Suprapubic skin (tissue), 4 donors: ENCODE results near the gene EIF2S1. TPM values are rescaled to one million over a fixed set of nuclear protein-coding genes. Genes with fewer than 3 reads are reported as not detected.

Experiments
- DNase-seq, 2 donors: peaks; one replicate each; pipeline ENCODE4 v3.0.0-alpha.2; 2019; ENCODE audit warnings: low spot score in 2 of 2
- H3K27ac ChIP-seq: fragments of 200-600 bp; sonication (generic); one replicate; pipeline ENCODE4 v1.5.1; 2019
- H3K27me3 ChIP-seq: fragments of 200-600 bp; sonication (generic); one replicate; pipeline ENCODE4 v1.5.1; 2019
- H3K36me3 ChIP-seq: fragments of 200-600 bp; sonication (generic); one replicate; pipeline ENCODE4 v1.5.1; 2019
- H3K4me1 ChIP-seq: fragments of 200-600 bp; sonication (generic); one replicate; pipeline ENCODE4 v1.5.1; 2019
- H3K4me3 ChIP-seq: fragments of 200-600 bp; sonication (generic); one replicate; pipeline ENCODE4 v1.5.1; 2019; ENCODE audit warnings: mild to moderate bottlenecking
- H3K9me3 ChIP-seq: fragments of 200-600 bp; sonication (generic); one replicate; pipeline ENCODE4 v1.5.1; 2019
- CTCF ChIP-seq, 2 donors: fragments of 200-600 bp in 1 of 2; fragments of 450-650 bp in 1 of 2; sonication (generic) in 1 of 2; IDR thresholded peaks; one replicate each; pipeline ENCODE4 v1.5.1; 2016 to 2019; ENCODE audit warnings: antibody characterized with exemption in 2 of 2, mild to moderate bottlenecking in 1 of 2, moderate library complexity in 1 of 2
- EP300 ChIP-seq: sonication (generic); formaldehyde crosslinking; IDR thresholded peaks from one replicate; pipeline ENCODE4 v1.6.1; 2017; ENCODE audit warnings: antibody characterized with exemption
- POLR2A ChIP-seq, 2 donors: fragments of 450-650 bp; IDR thresholded peaks; one replicate each; pipeline ENCODE4 v1.6.1; 2017; ENCODE audit warnings: antibody characterized with exemption in 2 of 2, mild to moderate bottlenecking in 2 of 2, moderate library complexity in 2 of 2
- POLR2AphosphoS5 ChIP-seq, 3 donors: sonication (generic); formaldehyde crosslinking; IDR thresholded peaks; one replicate each; pipeline ENCODE4 v1.6.1; 2017; ENCODE audit warnings: antibody characterized with exemption in 3 of 3
- WGBS: methylation state at CpG from one replicate; pipeline ENCODE4 v1.1.5; 2018; 5-methylcytosine and 5-hydroxymethylcytosine counted together
- total RNA-seq, 4 donors: library from RNA; depleted of rRNA; stranded (reverse); fragments of >200 nt; gene quantifications; one replicate each; pipeline ENCODE4 v1.1.0, GENCODE V29; 2016

Gene EIF2S1
- total RNA-seq, 4 donors from 2014 or later: 54.1 to 89.9 (median 60.1) TPM

GRCh38 chr14:67428501-67429031, 68.4 kb downstream of the EIF2S1 start:
- Histone ChIP-seq H3K9me3 (no peaks in the 10 kb centered on the region), H3K27me3 (peaks cover 6% of the 10 kb centered on the region), H3K27ac (no peak overlapping the region), H3K36me3 (no peaks in the 10 kb centered on the region), H3K4me3 (no peak overlapping the region), H3K4me1 (peaks cover 12% of the 10 kb centered on the region)
- DNase-seq: no peak
- WGBS: 82% methylated on average over 7 of the region's 7 CpGs
- no peak for TF ChIP-seq CTCF (IDR thresholded peaks at IDR 0.05)
- no peak for TF ChIP-seq POLR2AphosphoS5 (IDR thresholded peaks at IDR 0.05)
- no peak for TF ChIP-seq POLR2A (IDR thresholded peaks at IDR 0.05)
- TF ChIP-seq EP300: no peak

- H3K36me3 ChIP-seq: no peaks in the 10 kb centered on the region
- peaks cover 6% of the 10 kb centered on the region for H3K27me3 ChIP-seq
- no peaks in the 10 kb centered on the region for H3K9me3 ChIP-seq
- peaks cover 12% of the 10 kb centered on the region for H3K4me1 ChIP-seq
- DNase-seq: no peak
- H3K4me3 ChIP-seq: no peak overlapping the region
- TF ChIP-seq CTCF (IDR thresholded peaks at IDR 0.05): no peak
- TF ChIP-seq EP300: no peak
- TF ChIP-seq POLR2A (IDR thresholded peaks at IDR 0.05): no peak
- TF ChIP-seq POLR2AphosphoS5 (IDR thresholded peaks at IDR 0.05): no peak
- H3K27ac ChIP-seq: no peak overlapping the region
- WGBS: 67% methylated on average over 9 of the region's 9 CpGs
Observed at GRCh38 chr14:67429510-67430205, 69.5 kb downstream of the EIF2S1 start.

- Histone ChIP-seq H3K4me3 (no peak overlapping the region), H3K4me1 (peaks cover 3% of the 10 kb centered on the region), H3K27ac (no peak overlapping the region), H3K9me3 (no peaks in the 10 kb centered on the region), H3K27me3 (peaks cover 7% of the 10 kb centered on the region), H3K36me3 (no peaks in the 10 kb centered on the region)
- 44% methylated on average over 7 of the region's 7 CpGs for WGBS
- no peak for DNase-seq
- no peak for TF ChIP-seq POLR2A (IDR thresholded peaks at IDR 0.05)
- no peak for TF ChIP-seq POLR2AphosphoS5 (IDR thresholded peaks at IDR 0.05)
- no peak for TF ChIP-seq EP300
- TF ChIP-seq CTCF (IDR thresholded peaks at IDR 0.05): no peak
Observed at GRCh38 chr14:67432050-67432564, 72.0 kb downstream of the EIF2S1 start.

- H3K4me3 ChIP-seq: no peak overlapping the region
- no peak for DNase-seq
- H3K9me3 ChIP-seq: no peaks in the 10 kb centered on the region
- no peak for TF ChIP-seq EP300
- TF ChIP-seq POLR2AphosphoS5 (IDR thresholded peaks at IDR 0.05): no peak
- no peak for TF ChIP-seq POLR2A (IDR thresholded peaks at IDR 0.05)
- TF ChIP-seq CTCF (IDR thresholded peaks at IDR 0.05): no peak
- no peak overlapping the region for H3K27ac ChIP-seq
- no peaks in the 10 kb centered on the region for H3K4me1 ChIP-seq
- 99% methylated on average over 5 of the region's 5 CpGs for WGBS
- H3K36me3 ChIP-seq: no peaks in the 10 kb centered on the region
- H3K27me3 ChIP-seq: peaks cover 7% of the 10 kb centered on the region
Observed at GRCh38 chr14:67435603-67436002, 75.5 kb downstream of the EIF2S1 start.

Other genes with a start within 250 kb of the EIF2S1 start
- gene GARIN2, start 170.9 kb upstream of the EIF2S1 start, total RNA-seq: under 1 TPM in 2 of 4 donors, not detected in 2; 0.26 to 0.81 TPM
- 10 to 100 TPM in 3 of 4 donors, 1 to 10 TPM in 1; 9.0 to 23.4 (median 16.6) TPM for gene PALS1, start 118.9 kb upstream of the EIF2S1 start, total RNA-seq
- gene ATP6V1D, start 524 bp upstream of the EIF2S1 start, total RNA-seq: 100 to 1,000 TPM in 1 of 4 donors, 10 to 100 TPM in 3; 61.0 to 100 (median 83.1) TPM
- gene PLEK2, start 51.8 kb downstream of the EIF2S1 start, total RNA-seq: 10 to 100 TPM; 18.1 to 39.7 (median 24.7) TPM
- gene TMEM229B, start 128.4 kb downstream of the EIF2S1 start, total RNA-seq: 1 to 10 TPM; 1.5 to 3.3 (median 1.8) TPM
- gene PLEKHH1, start 173.0 kb downstream of the EIF2S1 start, total RNA-seq: 10 to 100 TPM; 15.3 to 75.6 (median 23.7) TPM
- 10 to 100 TPM; 29.6 to 50.5 (median 36.4) TPM for gene PIGH, start 239.9 kb downstream of the EIF2S1 start, total RNA-seq